A673 (cell line): ENCODE results near the gene FADS3. TPM values are rescaled to one million over a fixed set of nuclear protein-coding genes. Genes with fewer than 3 reads are reported as not detected.

Experiments
- BruUV-seq: library from RNA; stranded (reverse); fragments of 400-500 nt; replicated peaks from 2 replicates; lab custom pipeline; 2021; lab: Mats Ljungman, UMichigan
- CTCF ChIA-PET: fragments of 300-600 bp; sonication (Branson Sonifier 250); formaldehyde crosslinking; loops from one replicate; lab custom pipeline; 2022; ENCODE audit warnings: antibody characterized with exemption; lab: Charles Lee
- POLR2A ChIA-PET: fragments of 300-600 bp; sonication (Branson Sonifier 250); formaldehyde crosslinking; loops from one replicate; lab custom pipeline; 2022; ENCODE audit warnings: antibody characterized with exemption; ENCODE audit not compliant: low non-redundant PET; lab: Charles Lee
- DNase-seq: peaks from one replicate; pipeline ENCODE4 v3.0.0-alpha.2; 2015; ENCODE audit warnings: low spot score
- H3K27ac ChIP-seq: fragments of 200-600 bp; sonication (generic); 2 replicates; pipeline ENCODE4 v1.5.1; 2016; ENCODE audit warnings: mixed run types, low read depth, mild to moderate bottlenecking, mixed read lengths, antibody characterized with exemption, low read length; ENCODE audit not compliant: poor library complexity, severe bottlenecking
- H3K27me3 ChIP-seq: fragments of 200-600 bp; sonication (generic); replicated peaks from 2 replicates; pipeline ENCODE4 v1.6.1; 2017; ENCODE audit warnings: mixed run types, low read depth, mild to moderate bottlenecking, mixed read lengths, antibody characterized with exemption, low read length; ENCODE audit not compliant: insufficient read depth, poor library complexity
- H3K36me3 ChIP-seq: fragments of 200-600 bp; sonication (generic); 2 replicates; pipeline ENCODE4 v1.6.1; 2016; ENCODE audit warnings: mixed run types, mild to moderate bottlenecking, mixed read lengths, antibody characterized with exemption, low read length; ENCODE audit not compliant: insufficient read depth, poor library complexity, severe bottlenecking
- H3K4me1 ChIP-seq: fragments of 200-600 bp; sonication (generic); 2 replicates; pipeline ENCODE4 v1.6.1; 2017; ENCODE audit warnings: mixed run types, mild to moderate bottlenecking, mixed read lengths, antibody characterized with exemption, low read length; ENCODE audit not compliant: insufficient read depth, poor library complexity, severe bottlenecking
- H3K4me3 ChIP-seq: fragments of 200-600 bp; sonication (generic); 2 replicates; pipeline ENCODE4 v1.5.1; 2016; ENCODE audit warnings: low read depth, mixed run types, mild to moderate bottlenecking, mixed read lengths, low read length; ENCODE audit not compliant: poor library complexity, severe bottlenecking
- H3K9me3 ChIP-seq: fragments of 200-600 bp; sonication (generic); 2 replicates; pipeline ENCODE4 v1.6.1; 2016; ENCODE audit warnings: mixed run types, low read depth, mild to moderate bottlenecking, mixed read lengths, antibody characterized with exemption, low read length; ENCODE audit not compliant: poor library complexity, severe bottlenecking
- CTCF ChIP-seq: fragments of 300-800, 200-600 bp; sonication (generic); conservative IDR thresholded peaks from 2 replicates; pipeline ENCODE4 v1.5.1; 2017; ENCODE audit warnings: low read depth, mild to moderate bottlenecking, antibody characterized with exemption, low read length, moderate library complexity, mixed read lengths
- EZH2 ChIP-seq: fragments of 200-600 bp; sonication (generic); IDR thresholded peaks from 2 replicates; pipeline ENCODE4 v1.6.1; 2017; ENCODE audit warnings: borderline replicate concordance, low read depth, mild to moderate bottlenecking, mixed read lengths, antibody characterized with exemption, low read length; ENCODE audit not compliant: poor library complexity, severe bottlenecking
- intact Hi-C: fragments of 100-400 bp; cut with micrococcal nuclease; formaldehyde crosslinking; loops from one replicate; pipeline ENCODE4 v1.10.0; 2022; ENCODE audit not compliant: unreplicated experiment
- total RNA-seq: library from RNA; stranded (reverse); gene quantifications from 2 replicates; pipeline ENCODE4 v1.2.3, GENCODE V29; 2021

Gene FADS3
- total RNA-seq, 1 experiment from 2014 or later: 23.3 TPM

- Histone ChIP-seq H3K4me3 (no peak overlapping the region), H3K4me1 (no peaks in the 10 kb centered on the region), H3K9me3 (no peaks in the 10 kb centered on the region), H3K27ac (no peak overlapping the region), H3K27me3 (no peaks in the 10 kb centered on the region), H3K36me3 (peaks cover 5% of the 10 kb centered on the region)
- TF ChIP-seq EZH2 (no peak), CTCF (no peak)
- CTCF ChIA-PET: no interaction called here
- no peak for DNase-seq
- POLR2A ChIA-PET: no interaction called here
- intact Hi-C loops: no loop called here
- no TSS peak for BruUV-seq
These were observed 14.6 kb upstream of the FADS3 start for GRCh38 chr11:61905801-61906521.

- POLR2A ChIA-PET: no interaction called here
- no peak for DNase-seq
- no TSS peak for BruUV-seq
These were observed 13.8 kb upstream of the FADS3 start for GRCh38 chr11:61905067-61905696.

DNA sequence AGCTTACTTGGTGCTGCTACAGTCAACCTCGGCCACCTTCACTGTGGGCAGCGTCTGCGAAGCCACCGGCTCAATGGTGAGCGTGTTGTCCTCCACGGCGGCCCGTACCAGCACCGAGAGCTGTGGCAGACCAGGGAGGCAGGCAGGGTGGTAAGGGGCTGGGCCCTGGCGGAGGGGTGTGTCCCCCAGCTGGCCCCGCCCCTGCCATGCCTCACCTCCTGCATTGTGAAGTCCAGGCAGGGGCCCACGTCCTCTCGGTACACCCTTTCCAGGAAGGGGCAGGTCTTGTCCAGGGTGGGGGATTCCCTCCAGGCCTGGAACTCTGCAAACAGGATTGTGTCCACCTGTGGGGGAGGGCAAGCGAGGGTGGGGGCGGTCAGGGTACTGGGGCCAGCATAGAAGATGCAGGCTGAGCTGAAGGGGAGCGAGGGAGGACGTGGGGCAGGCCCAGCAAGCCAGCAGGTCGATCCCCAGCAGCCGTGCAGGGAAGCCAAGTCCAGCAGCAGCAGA is 13.2 kb upstream of the FADS3 start:
- ChIA-PET POLR2A (no interaction called here), CTCF (no interaction called here)
- Histone ChIP-seq H3K27me3 (no peaks in the 10 kb centered on the region), H3K4me1 (no peaks in the 10 kb centered on the region), H3K27ac (no peak overlapping the region), H3K36me3 (peaks cover 5% of the 10 kb centered on the region), H3K4me3 (no peak overlapping the region), H3K9me3 (no peaks in the 10 kb centered on the region)
- intact Hi-C loops: no loop called here
- no peak for DNase-seq
- BruUV-seq: no TSS peak
- TF ChIP-seq CTCF (no peak), EZH2 (no peak)

More at GRCh38 chr11:61905067-61905696, 13.8 kb upstream of the FADS3 start:
- Histone ChIP-seq H3K4me1 (no peaks in the 10 kb centered on the region), H3K27ac (no peak overlapping the region), H3K36me3 (peaks cover 5% of the 10 kb centered on the region), H3K27me3 (no peaks in the 10 kb centered on the region), H3K9me3 (no peaks in the 10 kb centered on the region), H3K4me3 (no peak overlapping the region)
- CTCF ChIA-PET: no interaction called here
- no peak for TF ChIP-seq CTCF
- TF ChIP-seq EZH2: no peak
- intact Hi-C loops: no loop called here
